ENCODE results near the gene CENPW. TPM values are rescaled to one million over a fixed set of nuclear protein-coding genes. Genes with fewer than 3 reads are reported as not detected.

Gene CENPW
- total RNA-seq, 1 experiment from 2014 or later, result 62.1 TPM

GRCh38 chr6:126356526-126356925 lies 16.6 kb downstream of the CENPW start:
- Histone ChIP-seq H3K9me3 (ENCODE audit: control insufficient read depth, insufficient read depth, low read depth, low read length) (peaks cover 8% of the 10 kb centered on the region; the same call in 1 of the 2 replicates), H3K4me1 (ENCODE audit: control insufficient read depth, insufficient read depth, low read length) (no peaks in the 10 kb centered on the region), H3K36me3 (ENCODE audit: control insufficient read depth, insufficient read depth, low read length) (no peaks in the 10 kb centered on the region), H3K27me3 (ENCODE audit: control insufficient read depth, insufficient read depth, low read length) (no peaks in the 10 kb centered on the region), H3K4me3 (ENCODE audit: low read depth in 2 of 2, low read length in 2 of 2) (no peak overlapping the region), H3K27ac (ENCODE audit: low read length) (no peak overlapping the region)
- DNase-seq (ENCODE audit: low read depth, low spot score) (no peak), ATAC-seq (no peak)
- TF ChIP-seq POLR2AphosphoS5 (IDR thresholded peaks at IDR 0.05; ENCODE audit: low read depth, low read length), result no peak
- TF ChIP-seq CTCF (IDR thresholded peaks at IDR 0.05), result no peak
- TF ChIP-seq, protein P1, sequence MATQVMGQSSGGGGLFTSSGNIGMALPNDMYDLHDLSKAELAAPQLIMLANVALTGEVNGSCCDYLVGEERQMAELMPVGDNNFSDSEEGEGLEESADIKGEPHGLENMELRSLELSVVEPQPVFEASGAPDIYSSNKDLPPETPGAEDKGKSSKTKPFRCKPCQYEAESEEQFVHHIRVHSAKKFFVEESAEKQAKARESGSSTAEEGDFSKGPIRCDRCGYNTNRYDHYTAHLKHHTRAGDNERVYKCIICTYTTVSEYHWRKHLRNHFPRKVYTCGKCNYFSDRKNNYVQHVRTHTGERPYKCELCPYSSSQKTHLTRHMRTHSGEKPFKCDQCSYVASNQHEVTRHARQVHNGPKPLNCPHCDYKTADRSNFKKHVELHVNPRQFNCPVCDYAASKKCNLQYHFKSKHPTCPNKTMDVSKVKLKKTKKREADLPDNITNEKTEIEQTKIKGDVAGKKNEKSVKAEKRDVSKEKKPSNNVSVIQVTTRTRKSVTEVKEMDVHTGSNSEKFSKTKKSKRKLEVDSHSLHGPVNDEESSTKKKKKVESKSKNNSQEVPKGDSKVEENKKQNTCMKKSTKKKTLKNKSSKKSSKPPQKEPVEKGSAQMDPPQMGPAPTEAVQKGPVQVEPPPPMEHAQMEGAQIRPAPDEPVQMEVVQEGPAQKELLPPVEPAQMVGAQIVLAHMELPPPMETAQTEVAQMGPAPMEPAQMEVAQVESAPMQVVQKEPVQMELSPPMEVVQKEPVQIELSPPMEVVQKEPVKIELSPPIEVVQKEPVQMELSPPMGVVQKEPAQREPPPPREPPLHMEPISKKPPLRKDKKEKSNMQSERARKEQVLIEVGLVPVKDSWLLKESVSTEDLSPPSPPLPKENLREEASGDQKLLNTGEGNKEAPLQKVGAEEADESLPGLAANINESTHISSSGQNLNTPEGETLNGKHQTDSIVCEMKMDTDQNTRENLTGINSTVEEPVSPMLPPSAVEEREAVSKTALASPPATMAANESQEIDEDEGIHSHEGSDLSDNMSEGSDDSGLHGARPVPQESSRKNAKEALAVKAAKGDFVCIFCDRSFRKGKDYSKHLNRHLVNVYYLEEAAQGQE (IDR thresholded peaks at IDR 0.05; ENCODE audit: insufficient read depth in 1 of 2, low read depth in 2 of 2, low read length in 1 of 2), result no peak
- no peak for TF ChIP-seq TCF7L2 (IDR thresholded peaks at IDR 0.05; ENCODE audit: low read depth, low read length)
- POLR2A ChIA-PET, result no interaction called here
- no TSS peak for BruUV-seq (replicated peaks)
- CTCF ChIA-PET, result no interaction called here
- in situ Hi-C loops (cut with HindIII; ENCODE audit: low pct_unique_long_range_greater_than_20kb, low sequenced_read_pairs) (no loop called here), intact Hi-C loops (cut with micrococcal nuclease; ENCODE audit: unreplicated experiment) (no loop called here)

DNA sequence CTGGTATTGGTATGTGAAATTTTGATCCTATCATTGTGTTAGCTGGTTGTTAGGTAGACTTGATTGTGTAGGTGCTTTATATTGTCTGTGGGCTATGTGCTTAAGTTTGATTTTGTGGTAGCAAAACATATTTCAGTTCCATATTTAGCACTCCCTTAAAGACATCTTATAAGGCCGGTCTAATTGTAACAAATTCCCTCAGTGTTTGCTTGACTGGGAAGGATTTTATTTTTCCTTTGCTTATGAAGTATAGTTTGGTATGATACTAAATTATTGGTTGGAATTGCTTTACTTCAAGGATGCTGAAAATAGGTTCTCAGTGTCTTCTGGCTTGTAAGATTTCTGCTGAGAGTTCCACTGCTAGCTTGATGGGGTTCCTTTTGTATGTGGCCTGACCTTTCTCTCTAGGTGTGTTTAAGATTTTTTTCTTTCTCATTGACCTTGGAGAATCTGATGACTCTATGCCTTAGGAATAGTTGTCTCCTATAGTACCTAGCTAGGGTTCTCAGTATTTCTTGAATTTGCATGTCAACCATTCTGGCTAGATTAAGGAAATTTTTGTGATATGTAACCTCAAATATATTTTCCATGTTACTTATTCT lies 20.1 kb downstream of the CENPW start:
- H3K4me3 ChIP-seq (ENCODE audit: low read depth in 2 of 2, low read length in 2 of 2), result no peak overlapping the region
- intact Hi-C loops (cut with micrococcal nuclease; ENCODE audit: unreplicated experiment), result loop anchor here (2.0 to 10.0 kb wide), 2 partner anchors 297 to 765 kb away; no protein-coding TSS in a partner anchor
- in situ Hi-C loops (cut with HindIII; ENCODE audit: low pct_unique_long_range_greater_than_20kb, low sequenced_read_pairs), result no loop called here
- H3K4me1 ChIP-seq (ENCODE audit: control insufficient read depth, insufficient read depth, low read length), result no peaks in the 10 kb centered on the region
- BruUV-seq (replicated peaks), result no TSS peak
- ATAC-seq (no peak), DNase-seq (ENCODE audit: low read depth, low spot score) (no peak)
- H3K9me3 ChIP-seq (ENCODE audit: control insufficient read depth, insufficient read depth, low read depth, low read length), result peaks cover 8% of the 10 kb centered on the region; the same call in 1 of the 2 replicates
- no peaks in the 10 kb centered on the region for H3K36me3 ChIP-seq (ENCODE audit: control insufficient read depth, insufficient read depth, low read length)
- ChIA-PET POLR2A (no interaction called here), CTCF (interaction anchor here (0.6 kb wide), 1 partner anchor 149 kb away, joined by 3 read pairs; no protein-coding TSS in a partner anchor)
- no peak for TF ChIP-seq SIN3A (IDR thresholded peaks at IDR 0.05; ENCODE audit: borderline replicate concordance, insufficient read depth, low read depth, low read length)
- TF ChIP-seq TCF7L2 (IDR thresholded peaks at IDR 0.05; ENCODE audit: low read depth, low read length), result no peak
- TF ChIP-seq, protein P1 (IDR thresholded peaks at IDR 0.05; ENCODE audit: insufficient read depth in 1 of 2, low read depth in 2 of 2, low read length in 1 of 2), result no peak
- TF ChIP-seq CTCF (IDR thresholded peaks at IDR 0.05), result no peak
- TF ChIP-seq POLR2AphosphoS5 (IDR thresholded peaks at IDR 0.05; ENCODE audit: low read depth, low read length), result no peak
- no peak overlapping the region for H3K27ac ChIP-seq (ENCODE audit: low read length)
- H3K27me3 ChIP-seq (ENCODE audit: control insufficient read depth, insufficient read depth, low read length), result no peaks in the 10 kb centered on the region
